NOMO-1 (cell line): ENCODE measurements around the gene FGGY.
"Not testable (repeated sequence)": the region's sequence is repeated elsewhere in the genome, so short reads cannot be mapped to it uniquely, and the experiment has no call there.

Source experiments
- DNase-seq, 2 experiments: peaks; one replicate each; lab custom pipeline; 2025; ENCODE audit not compliant: unreplicated experiment in 2 of 2; lab: John Stamatoyannopoulos, UW

Gene FGGY

DNA sequence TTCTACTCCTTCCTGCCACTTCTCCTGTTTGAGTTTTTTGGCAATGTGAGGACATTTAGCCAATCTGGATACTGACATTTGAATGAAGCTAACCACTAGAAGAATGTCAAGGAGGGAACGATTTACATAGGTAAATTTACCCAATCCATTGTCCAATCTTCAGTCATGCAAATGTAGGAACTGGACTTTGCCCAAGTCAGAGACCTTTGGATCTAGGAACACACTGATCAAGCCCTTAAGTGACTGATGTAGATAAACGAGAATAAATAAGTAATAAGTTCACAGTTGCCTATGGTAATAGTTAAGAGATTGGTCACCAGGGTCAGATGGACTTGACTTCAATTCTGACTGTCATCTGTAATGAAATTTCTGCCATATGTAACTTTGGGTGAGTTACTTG is 177.6 kb downstream of the FGGY start:
- no peak for DNase-seq

DNA sequence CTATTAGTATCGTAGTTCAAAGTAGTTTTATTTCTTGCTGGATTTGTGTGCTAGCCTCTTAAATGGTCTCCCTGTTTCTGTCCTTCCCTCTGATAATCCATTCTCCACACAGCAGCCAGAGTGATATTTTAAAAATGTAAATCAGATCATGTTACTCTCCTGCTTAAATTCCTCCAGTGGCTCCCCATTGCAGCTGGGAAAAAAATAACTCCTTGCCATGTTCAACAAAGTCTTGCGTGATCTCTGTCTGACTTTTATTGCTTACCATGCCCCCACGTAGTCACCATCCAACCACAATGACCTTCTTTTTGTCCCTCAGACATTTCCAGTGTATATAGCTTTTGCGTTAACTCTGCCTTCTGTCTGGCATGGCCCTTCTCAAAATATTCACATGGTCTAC is 178.8 kb downstream of the FGGY start:
- no peak for DNase-seq

DNA sequence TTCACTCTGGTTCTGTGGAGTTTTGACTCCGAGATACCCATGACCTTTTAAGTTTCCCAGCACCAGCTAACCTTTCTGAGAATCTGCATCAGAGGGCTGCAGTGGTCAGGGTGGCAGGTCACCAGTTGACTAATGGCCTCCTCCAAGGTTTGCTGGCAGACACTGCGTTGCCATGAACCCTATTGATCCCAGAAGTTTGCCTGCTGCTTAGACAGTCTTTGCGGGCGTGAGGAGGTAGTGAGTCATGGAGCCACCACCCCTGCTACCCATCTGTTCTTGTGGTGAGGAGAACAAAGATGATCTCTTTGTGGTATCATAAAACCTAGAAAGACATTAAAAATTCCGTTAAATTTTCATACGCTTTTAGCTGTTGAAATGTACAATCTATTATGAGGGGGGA is 180.4 kb downstream of the FGGY start:
- DNase-seq, result no peak

DNA sequence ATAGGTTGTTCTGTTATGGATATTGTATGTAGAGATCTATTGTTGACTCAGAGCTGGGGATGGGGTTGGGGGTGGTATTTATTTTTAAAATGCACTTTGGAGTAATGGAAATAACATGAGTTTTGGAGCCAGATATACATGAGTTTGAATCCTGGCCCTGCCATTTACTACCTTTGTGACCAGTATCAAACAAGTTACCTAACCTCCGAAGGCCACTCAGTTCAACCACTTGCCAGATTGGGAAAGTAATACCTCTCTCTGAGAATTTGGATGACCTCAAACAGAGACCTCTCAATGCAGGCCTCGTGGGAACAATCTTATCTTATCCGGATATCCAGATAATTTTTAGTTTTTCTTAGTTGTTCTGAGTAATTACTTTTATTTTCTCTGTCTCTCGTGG is 181.0 kb downstream of the FGGY start:
- no peak for DNase-seq

DNA sequence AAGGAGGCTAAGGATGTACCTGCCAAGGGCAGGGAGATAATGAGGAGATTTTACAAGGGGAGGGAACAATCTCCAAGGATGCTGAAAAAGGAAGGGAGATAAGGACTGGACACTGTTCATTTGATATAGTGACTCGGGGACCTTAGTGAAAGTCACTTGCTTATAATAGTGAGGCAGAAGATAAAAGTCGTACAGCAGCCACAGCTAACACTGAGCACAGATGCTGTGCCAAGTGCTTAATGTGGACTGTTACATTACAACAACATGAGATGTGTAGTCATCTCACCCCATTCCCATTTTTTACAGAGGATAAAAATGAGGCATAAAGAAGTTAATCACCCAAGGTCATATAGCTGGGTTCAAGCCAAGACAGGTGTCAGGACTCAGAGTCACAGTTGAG is 181.9 kb downstream of the FGGY start:
- DNase-seq, result no peak

DNA sequence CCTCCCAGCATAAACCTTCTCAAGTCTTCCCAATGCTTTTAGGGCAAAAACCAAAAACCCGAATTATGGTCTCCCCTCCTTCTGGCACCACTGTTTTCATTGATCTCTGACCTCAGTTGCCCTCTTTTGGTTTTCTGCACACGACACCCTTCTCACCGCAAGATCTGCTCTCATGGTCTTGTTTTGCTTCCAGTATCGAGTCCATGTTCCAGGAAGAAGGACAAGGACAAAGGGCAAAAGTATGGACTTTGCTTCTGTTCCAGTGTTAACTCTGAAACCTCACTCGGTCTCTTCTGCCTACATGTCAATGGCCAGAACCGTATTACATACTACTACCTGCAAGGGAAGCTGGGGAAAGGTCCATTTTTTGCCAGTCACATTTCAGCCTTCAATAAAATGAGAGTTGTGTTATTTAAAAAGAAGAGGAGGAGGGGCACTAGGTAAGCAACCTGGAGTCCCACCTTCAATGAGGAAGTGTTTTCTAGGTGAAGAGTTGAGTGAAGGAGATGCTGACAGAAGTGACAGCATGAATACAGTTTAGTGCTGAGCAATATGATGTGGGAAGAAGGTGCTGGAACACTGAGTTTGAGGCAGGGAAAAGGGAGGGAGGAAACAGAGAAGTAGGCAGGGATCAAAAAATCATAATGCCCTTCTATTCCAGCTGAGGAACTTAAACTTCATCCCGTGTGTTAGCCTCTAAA is 183.4 kb downstream of the FGGY start:
- DNase-seq, result no peak

DNA sequence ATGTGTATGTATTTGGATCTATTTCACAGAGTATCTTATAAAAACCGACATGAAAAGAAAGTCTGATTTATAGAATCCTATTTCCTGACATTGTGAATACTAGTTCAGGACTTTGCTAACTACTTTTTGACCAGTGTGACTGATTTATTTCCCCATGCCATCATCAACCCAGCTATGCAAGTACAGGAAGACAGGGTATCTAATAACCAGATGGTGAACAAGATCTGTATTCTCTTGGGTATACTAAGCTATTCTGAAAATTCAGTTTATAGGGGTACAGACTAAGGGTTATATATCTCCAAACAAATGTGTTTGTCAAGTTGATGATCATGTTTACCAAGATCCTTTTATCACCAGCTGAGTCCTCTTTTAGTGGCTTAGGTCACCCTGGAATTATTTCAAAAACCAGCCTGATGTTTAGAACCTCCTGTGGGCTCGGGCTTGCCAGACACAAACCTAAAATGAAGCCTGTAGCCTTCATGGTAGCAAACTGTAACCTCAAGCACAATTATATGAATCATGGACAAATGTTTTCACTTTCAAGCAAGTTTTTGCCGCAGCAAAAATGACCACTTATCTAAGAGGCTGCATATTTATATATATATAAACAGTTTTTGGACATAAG is 185.1 kb downstream of the FGGY start:
- DNase-seq, result no peak

DNA sequence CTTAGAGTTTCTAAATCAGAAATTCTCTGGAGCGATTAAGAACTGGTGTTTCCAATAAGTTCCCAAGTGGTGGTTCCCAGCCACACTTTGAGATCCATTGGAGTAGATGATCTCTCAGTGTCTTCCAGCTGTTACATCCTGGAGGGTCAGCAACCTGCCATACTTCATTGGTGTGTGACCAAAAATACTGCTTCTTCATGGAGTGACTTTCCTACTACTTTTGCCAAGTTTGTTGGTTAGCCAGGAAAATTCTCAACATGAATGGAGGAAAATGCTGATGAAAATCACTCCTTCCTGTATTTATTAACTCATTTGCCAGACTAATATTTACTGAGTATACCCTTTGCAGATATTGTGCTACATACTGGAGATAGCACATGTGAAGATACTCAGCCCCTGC is 186.1 kb downstream of the FGGY start:
- DNase-seq, result no peak

DNA sequence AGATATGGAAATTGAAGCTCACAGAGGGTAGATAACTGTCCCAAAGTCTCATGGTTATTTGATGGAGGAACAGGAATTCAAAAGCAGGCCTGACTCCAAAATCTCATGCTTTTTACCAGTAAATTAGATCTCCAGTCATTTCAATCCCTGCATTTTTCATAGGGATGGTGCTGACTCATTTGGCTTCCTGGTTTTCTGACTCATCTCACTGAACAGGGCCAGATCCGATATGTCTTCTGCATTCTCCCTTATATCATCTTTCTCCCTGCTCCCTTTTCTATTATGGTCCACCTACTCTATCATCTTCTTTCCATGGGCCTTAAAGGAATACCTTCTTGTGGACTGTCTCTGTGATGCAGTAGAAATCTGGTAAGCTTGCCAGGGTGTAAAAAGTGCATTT is 187.2 kb downstream of the FGGY start:
- DNase-seq, result no peak

DNA sequence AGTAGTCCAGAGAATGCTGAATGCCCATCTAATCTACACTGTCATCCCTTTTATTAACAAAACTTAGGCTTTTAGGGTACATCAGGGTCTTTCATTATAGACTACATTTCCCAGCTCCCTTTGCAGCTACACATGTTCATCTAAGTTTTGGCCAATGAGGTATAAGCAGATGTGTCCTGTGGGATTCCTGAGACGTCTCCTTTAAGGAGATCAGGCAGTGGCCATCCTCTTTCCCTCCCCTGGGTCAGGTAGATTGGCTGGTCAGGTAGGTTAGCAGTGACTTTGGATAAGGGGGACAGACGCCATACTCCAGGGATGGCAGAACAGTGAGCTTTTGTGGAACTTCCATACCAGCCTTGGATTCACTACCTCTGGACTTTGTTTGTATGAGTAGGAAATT is 188.3 kb downstream of the FGGY start:
- DNase-seq, result no peak

DNA sequence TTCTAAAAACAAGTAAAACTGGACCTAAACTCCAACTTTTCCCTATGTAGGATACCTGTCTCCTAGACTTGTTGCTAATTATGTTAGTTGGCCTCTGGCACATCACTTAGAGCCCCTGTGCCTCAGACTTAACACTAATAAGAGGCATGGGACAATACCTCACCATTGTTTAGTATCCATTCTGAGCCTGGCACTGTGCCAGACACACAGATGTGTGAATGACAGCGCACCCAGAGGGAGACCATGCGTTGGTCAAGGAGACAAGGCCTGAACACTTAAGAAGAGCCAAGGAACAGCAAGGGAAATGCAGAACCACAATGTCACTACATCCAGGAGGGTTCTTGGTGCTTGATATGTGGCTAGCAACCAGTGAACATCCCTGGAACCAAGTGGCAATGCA is 189.1 kb downstream of the FGGY start:
- DNase-seq, result no peak

DNA sequence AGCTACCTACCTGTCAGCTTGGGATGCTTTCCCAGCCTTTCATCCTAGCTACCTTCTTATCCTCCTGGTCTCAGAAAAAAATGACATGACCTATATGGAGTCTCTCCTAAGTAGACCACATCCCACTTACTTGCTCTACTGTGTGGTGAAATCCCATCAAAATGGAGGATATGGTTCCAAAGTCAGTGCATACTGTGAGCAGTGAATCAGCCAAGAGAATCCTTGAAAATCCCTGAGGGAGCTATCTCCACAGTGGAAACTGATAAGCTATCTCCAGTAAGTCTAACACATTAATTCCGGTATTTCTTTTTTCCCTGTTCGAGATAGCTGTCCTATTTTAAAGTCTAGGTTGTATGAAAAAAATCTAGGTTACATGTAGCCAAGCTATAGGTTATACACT is 189.7 kb downstream of the FGGY start:
- DNase-seq, result no peak

DNA sequence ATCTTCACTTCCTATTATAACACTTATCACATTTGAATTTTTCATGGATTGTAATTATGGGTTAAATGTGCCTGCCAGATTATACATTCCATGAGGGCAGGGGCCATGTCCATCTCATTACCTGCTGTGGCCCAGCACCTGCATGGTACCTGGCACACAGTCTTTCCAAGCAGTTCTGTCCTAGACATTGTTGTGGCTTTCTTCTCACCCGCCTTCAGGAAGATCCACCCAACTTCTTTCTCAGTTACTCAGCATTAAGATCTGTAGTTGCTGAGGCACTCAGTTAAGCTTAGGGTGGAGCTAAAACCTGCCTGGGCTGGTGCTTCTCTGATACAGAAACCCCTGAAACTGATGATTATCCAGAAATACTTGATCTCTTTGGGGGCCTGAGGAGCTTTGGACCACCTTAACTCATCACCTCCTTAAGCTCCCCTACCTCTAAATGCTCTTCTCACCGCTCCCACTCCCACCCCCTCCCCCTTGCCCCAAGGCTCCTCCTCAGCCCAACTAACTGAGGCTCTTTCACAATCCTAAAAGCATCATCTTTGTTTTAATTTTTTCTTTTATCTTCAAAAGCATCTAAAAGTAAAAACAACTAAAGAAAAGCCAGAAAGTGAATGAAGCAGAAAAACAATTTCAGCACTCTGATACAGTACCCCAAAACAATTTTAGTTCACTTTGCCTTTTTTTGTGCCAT is 190.6 kb downstream of the FGGY start:
- DNase-seq, result no peak

DNA sequence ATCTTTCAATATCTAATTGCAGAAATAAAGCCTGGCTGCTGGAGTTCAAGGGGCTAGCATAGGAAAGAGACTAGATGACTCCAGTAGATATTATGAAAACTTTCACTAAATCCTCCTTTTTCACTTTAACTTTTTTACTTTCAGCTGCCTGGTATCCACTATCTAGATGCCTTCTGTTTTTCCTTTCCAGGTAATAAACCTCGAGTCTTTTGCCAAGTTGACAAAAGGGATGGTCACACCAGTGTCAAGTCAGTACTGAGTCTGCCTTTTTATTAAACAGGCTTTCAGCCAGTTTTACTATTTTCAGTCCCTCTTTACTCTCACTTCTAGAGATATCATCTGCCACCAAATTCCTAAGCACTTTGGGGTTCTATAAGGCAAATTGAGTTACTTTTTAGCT is 195.6 kb downstream of the FGGY start:
- no peak for DNase-seq

DNA sequence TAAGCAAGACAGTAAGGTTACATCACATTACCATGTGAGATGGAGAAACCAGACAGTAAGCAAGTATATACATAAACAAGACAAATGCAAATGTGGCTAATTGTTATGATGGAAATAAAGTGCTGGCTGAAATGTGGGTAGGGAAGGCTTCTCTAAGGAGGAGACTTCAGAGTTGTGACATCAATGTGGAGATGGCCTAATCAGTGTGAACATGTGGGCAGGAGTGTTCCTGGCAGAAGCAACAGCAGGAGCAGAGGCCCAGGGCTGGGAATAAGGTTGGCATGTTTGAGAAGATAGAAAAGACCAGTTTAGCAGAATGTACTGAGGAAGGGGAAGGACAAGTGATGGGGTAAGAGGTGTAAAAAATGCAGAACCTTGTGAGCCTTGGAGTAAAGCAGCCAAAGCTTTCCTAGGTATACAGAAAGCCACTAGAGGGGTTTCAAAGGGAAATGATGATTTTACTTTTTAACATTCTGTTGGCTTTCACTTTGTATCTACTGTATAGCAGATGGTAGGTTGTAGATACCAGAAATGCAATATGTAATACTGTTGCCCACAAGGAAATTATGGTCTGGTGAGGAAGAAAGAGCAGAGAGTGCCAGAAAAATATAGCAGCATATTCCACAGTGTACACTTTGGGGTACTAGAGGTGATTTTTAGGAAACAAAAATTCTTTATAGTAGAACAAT is 197.4 kb downstream of the FGGY start:
- DNase-seq, result peak; percentile 21 to 56

DNA sequence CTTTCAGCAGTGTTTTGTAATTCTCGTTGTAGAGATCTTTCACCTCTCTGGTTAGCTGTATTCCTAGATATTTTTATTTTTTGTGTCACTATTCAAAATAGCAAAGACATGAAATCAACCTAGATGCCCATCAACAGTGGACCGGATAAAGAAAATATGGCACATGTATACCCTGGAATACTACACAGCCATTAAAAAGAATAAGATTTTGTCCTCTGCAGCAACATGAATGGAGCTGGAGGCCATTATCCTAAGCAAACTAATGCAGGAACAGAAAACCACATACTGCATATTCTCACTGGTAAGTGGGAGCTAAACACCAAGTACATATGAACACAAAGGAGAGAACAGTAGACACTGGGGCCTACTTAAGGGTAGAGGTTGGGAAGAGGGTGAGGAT is 199.3 kb downstream of the FGGY start:
- DNase-seq, result not testable (repeated sequence)

DNA sequence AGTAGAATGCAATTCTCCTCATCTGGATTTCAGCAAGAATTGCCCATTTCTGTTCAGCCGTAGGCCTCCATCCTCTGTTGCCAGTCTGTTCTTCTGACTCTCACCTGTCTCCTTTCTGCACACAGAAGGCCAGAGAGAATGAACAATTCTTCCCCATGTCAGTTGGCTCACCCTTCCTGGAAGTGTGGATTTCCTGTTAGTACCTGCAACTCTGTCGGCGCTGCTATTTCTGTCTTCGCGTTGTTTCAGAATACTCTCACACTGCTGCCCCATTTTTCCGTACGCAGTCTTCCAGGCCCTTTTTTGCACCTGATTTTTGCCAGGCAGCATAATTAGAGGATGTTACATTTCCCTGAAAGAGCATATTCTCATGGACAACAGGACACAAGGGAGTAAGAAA is 200.7 kb downstream of the FGGY start:
- no peak for DNase-seq

DNA sequence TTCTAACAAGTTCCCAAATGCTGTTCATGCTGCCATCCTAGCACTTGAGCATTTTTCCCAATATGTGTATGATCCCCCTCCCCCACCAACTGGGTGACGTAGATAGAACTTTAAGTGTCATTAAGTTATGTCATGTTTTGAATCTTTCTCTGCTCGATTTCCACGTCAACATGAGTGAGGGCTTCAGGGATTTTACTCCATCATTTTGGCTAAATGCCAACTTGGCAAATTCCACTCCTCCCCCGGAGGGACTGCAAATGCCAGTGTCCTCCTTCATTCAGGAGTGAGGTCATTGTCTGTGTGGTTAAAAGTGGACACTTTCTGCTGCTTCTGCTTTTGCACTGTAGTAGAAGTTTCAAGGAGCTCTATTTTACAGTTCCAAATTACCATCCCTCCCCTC is 201.7 kb downstream of the FGGY start:
- DNase-seq, result peak in 1 of 2 experiments; percentile 20

DNA sequence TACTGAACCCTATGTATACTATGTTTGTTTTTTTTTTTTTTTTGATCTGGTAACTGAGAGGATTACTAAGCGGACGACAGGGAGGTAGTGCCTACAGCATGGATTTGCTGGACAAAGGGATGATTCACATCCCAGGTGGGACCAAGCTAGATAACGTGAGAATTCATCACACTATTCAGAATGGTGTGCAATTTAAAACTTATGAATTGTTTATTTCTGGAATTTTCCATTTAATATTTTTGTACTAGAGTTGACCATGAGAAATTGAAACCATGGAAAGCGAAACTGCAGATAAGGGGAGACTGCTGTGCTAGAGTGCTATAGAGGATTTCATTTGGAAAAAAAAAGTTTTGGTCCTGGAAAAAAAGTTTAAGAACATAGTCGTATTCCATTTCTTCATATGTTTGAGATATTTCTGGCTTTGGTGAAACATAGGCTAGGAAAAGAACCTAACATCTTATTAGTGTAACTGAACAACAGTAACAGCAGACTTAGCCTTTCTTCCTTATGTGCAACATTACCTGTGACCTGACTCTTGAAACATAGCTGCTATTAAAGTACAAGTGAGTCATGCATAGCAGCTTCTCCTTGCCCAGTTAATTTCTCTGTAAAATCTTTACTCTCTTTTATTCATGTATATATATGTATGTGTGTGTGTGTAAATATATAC is 202.5 kb downstream of the FGGY start:
- no peak for DNase-seq

DNA sequence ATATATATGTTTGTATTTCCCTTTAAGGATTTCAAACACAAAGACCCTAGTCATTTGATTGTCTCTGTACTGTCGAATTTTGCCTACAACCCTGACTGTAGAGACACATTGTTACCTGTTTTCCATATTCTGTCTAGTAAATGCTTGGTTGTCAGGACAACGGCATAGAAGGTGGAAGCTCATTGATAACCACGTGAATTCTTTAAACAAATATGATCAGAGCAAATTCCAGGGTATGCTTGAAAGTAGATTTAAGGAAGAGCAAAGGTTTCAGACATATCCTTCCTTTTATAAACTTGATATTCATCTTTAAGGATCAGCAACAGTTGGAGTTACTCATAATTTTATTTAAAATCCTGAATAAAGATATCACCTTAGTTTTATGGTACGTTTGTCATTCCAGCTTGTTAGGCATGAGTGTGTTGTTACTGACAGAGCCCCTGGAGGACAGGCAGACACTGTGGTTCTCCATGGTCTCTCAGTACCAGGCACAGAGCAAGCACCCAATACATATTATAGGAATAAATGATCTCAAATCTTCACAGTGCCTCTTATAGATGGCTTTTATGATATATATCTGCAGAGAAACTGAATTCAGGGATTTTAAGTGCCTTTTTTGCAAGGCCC is 203.2 kb downstream of the FGGY start:
- no peak for DNase-seq
